Measurements from ENCODE around the gene ELL2.
A peak's percentile ranks its signal among the peaks of the same experiment; 100 is the strongest.

Gene ELL2

DNA sequence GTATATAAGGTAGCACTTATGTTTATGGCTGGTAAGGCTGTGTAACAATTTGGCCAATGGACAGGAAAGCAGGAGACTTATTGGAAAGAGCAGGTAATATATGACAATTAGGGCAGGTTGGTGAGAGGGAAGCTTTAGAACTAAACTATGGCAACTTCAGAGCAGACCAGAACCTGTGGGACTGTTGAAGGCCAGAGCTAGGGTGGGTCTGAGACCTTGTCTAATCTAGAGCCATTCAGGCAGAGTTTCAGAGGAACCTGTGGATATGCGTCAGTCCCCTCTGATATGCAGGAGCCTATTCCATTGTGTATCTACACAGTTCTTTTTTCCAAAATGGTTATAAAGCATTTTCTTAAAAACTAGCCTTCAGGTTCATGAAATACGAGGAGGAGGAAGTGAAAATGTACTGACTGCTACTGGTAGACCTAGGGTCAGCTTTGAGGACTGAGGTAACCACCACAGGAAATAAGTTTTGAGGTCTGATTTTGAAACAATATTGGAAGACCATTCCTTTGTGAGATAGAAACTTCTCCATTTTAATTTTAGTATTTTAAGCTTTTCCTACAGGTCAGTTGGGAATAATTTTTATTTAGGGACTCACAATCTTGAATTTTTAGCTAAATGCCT lies 37.6 kb downstream of the ELL2 start:
- H2AFZ ChIP-seq (ENCODE audit: low read length): no peak overlapping the region
- H3K9me3 ChIP-seq (replicated peaks; ENCODE audit: insufficient read depth, low read length): no peaks in the 10 kb centered on the region
- H3K27ac ChIP-seq (ENCODE audit: low read length): peak overlapping the region; percentile 61; the same call in 1 of the 2 replicates
- no peak overlapping the region; the same call in 1 of the 2 replicates for H3K9ac ChIP-seq (ENCODE audit: low read length)
- H3K9me2 ChIP-seq (replicated peaks; ENCODE audit: insufficient read depth, low read length): no peaks in the 10 kb centered on the region
- no peak for TF ChIP-seq EZH2phosphoT487 (IDR thresholded peaks at IDR 0.05; ENCODE audit: low read length)
- TF ChIP-seq, protein P1, sequence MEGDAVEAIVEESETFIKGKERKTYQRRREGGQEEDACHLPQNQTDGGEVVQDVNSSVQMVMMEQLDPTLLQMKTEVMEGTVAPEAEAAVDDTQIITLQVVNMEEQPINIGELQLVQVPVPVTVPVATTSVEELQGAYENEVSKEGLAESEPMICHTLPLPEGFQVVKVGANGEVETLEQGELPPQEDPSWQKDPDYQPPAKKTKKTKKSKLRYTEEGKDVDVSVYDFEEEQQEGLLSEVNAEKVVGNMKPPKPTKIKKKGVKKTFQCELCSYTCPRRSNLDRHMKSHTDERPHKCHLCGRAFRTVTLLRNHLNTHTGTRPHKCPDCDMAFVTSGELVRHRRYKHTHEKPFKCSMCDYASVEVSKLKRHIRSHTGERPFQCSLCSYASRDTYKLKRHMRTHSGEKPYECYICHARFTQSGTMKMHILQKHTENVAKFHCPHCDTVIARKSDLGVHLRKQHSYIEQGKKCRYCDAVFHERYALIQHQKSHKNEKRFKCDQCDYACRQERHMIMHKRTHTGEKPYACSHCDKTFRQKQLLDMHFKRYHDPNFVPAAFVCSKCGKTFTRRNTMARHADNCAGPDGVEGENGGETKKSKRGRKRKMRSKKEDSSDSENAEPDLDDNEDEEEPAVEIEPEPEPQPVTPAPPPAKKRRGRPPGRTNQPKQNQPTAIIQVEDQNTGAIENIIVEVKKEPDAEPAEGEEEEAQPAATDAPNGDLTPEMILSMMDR (IDR thresholded peaks at IDR 0.05; ENCODE audit: low read length): no peak
- no peak for TF ChIP-seq EZH2 (optimal IDR thresholded peaks at IDR 0.05; ENCODE audit: low read depth, low read length)
- peak overlapping the region; percentile 21 for H3K4me3 ChIP-seq (ENCODE audit: low read length)
- H3K79me2 ChIP-seq (ENCODE audit: low read length): peaks cover 59% of the 10 kb centered on the region
- no peaks in the 10 kb centered on the region for H4K20me1 ChIP-seq (ENCODE audit: insufficient read depth, low read length)
- H3K4me1 ChIP-seq (ENCODE audit: low read length): peaks cover 56% of the 10 kb centered on the region
- no peaks in the 10 kb centered on the region for H3K36me3 ChIP-seq (replicated peaks; ENCODE audit: insufficient read depth, low read length)
- no peaks in the 10 kb centered on the region for H3K27me3 ChIP-seq (replicated peaks; ENCODE audit: insufficient read depth, low read length)
- peak overlapping the region; percentile 48 for H3K4me2 ChIP-seq (ENCODE audit: low read depth, low read length)
- peak; percentile 53 for DNase-seq
- peaks cover 47% of the 10 kb centered on the region for H3F3A ChIP-seq (ENCODE audit: insufficient read depth, low read length)

DNA sequence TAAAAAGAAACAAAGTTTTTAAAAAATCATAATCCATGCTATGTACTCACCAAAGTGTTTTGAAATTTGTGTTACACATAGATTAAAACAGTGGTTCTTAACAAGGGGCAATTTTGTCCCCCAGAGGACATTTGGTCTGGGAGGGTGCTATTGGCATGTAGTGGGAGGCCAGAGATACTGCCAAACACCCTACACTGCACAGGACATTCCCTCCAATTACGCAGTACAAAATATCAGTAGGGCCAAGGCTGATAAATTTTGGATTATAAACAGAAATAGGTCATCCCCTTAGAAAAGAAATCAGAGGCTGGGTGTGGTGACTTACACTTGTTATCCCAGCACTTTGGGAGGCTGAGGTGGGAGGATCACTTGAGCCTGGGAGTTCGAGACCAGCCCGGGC lies 38.9 kb downstream of the ELL2 start:
- Histone ChIP-seq H3K79me2 (ENCODE audit: low read length) (peaks cover 53% of the 10 kb centered on the region), H3F3A (ENCODE audit: insufficient read depth, low read length) (peaks cover 35% of the 10 kb centered on the region), H3K4me3 (ENCODE audit: low read length) (no peak overlapping the region), H4K20me1 (ENCODE audit: insufficient read depth, low read length) (no peaks in the 10 kb centered on the region), H3K9me3 (replicated peaks; ENCODE audit: insufficient read depth, low read length) (no peaks in the 10 kb centered on the region), H2AFZ (ENCODE audit: low read length) (no peak overlapping the region), H3K9me2 (replicated peaks; ENCODE audit: insufficient read depth, low read length) (no peaks in the 10 kb centered on the region), H3K27me3 (replicated peaks; ENCODE audit: insufficient read depth, low read length) (no peaks in the 10 kb centered on the region), H3K27ac (ENCODE audit: low read length) (no peak overlapping the region), H3K36me3 (replicated peaks; ENCODE audit: insufficient read depth, low read length) (no peaks in the 10 kb centered on the region), H3K4me2 (ENCODE audit: low read depth, low read length) (no peak overlapping the region), H3K4me1 (ENCODE audit: low read length) (peaks cover 44% of the 10 kb centered on the region), H3K9ac (ENCODE audit: low read length) (no peak overlapping the region)
- no peak for DNase-seq
- no peak for TF ChIP-seq EZH2phosphoT487 (IDR thresholded peaks at IDR 0.05; ENCODE audit: low read length)
- TF ChIP-seq, protein P1 (IDR thresholded peaks at IDR 0.05; ENCODE audit: low read length): no peak
- TF ChIP-seq EZH2 (optimal IDR thresholded peaks at IDR 0.05; ENCODE audit: low read depth, low read length): no peak

DNA sequence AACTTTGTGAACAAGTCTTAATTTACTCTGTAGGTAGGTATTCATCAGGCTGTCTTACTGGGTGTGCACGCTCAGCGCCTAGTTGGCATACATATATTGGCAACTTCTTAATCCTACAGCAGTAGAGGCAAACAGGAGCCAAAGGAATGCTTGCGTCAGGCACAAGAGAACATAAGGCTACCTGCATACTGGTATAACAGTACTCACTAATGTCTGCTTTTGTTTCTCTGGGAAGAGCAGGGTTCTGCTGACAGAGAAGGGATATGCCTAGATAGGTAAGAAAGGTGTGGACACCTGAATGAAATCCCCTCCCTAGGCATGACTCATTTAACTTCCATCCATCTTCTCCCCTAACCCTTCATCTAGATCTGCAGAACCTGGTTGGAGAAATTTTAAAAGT lies 40.1 kb downstream of the ELL2 start:
- H3K4me2 ChIP-seq (ENCODE audit: low read depth, low read length): no peak overlapping the region
- peaks cover 29% of the 10 kb centered on the region for H3F3A ChIP-seq (ENCODE audit: insufficient read depth, low read length)
- H3K9me2 ChIP-seq (replicated peaks; ENCODE audit: insufficient read depth, low read length): no peaks in the 10 kb centered on the region
- peaks cover 46% of the 10 kb centered on the region for H3K79me2 ChIP-seq (ENCODE audit: low read length)
- no peaks in the 10 kb centered on the region for H3K36me3 ChIP-seq (replicated peaks; ENCODE audit: insufficient read depth, low read length)
- H3K27me3 ChIP-seq (replicated peaks; ENCODE audit: insufficient read depth, low read length): no peaks in the 10 kb centered on the region
- H2AFZ ChIP-seq (ENCODE audit: low read length): no peak overlapping the region
- H3K9ac ChIP-seq (ENCODE audit: low read length): no peak overlapping the region
- no peaks in the 10 kb centered on the region for H4K20me1 ChIP-seq (ENCODE audit: insufficient read depth, low read length)
- DNase-seq: no peak
- peaks cover 43% of the 10 kb centered on the region for H3K4me1 ChIP-seq (ENCODE audit: low read length)
- TF ChIP-seq EZH2phosphoT487 (IDR thresholded peaks at IDR 0.05; ENCODE audit: low read length): no peak
- TF ChIP-seq EZH2 (optimal IDR thresholded peaks at IDR 0.05; ENCODE audit: low read depth, low read length): no peak
- TF ChIP-seq, protein P1 (IDR thresholded peaks at IDR 0.05; ENCODE audit: low read length): no peak
- H3K4me3 ChIP-seq (ENCODE audit: low read length): no peak overlapping the region
- H3K9me3 ChIP-seq (replicated peaks; ENCODE audit: insufficient read depth, low read length): no peaks in the 10 kb centered on the region
- H3K27ac ChIP-seq (ENCODE audit: low read length): no peak overlapping the region
